ENCODE data around the gene AHRR. TPM values are rescaled to one million over a fixed set of nuclear protein-coding genes. Genes with fewer than 3 reads are reported as not detected.
"Not testable (repeated sequence)": the region's sequence is repeated elsewhere in the genome, so short reads cannot be mapped to it uniquely, and the experiment has no call there.

AHRR gene
- total RNA-seq, 2 donors from 2014 or later = 4.1 to 11.0 TPM

- H3K9me3 Mint-ChIP-seq; H3K4me3 Mint-ChIP-seq; H3K27me3 Mint-ChIP-seq; ATAC-seq; H3K27ac Mint-ChIP-seq; H3K36me3 Mint-ChIP-seq; DNase-seq (ENCODE audit: low spot score): not testable (repeated sequence)
- peaks cover 14 to 27% of the 10 kb centered on the region in 2 donors for H3K4me1 Mint-ChIP-seq (ENCODE audit: low read depth in 2 of 2)
Measured at GRCh38 chr5:297991-298736, 23.4 kb upstream of the AHRR start.

- H3K36me3 Mint-ChIP-seq = no peaks in the 10 kb centered on the region
- no peak overlapping the region for H3K27ac Mint-ChIP-seq
- no peak overlapping the region for H3K4me3 Mint-ChIP-seq
- H3K4me1 Mint-ChIP-seq (ENCODE audit: low read depth in 2 of 2) = peaks cover 14 to 30% of the 10 kb centered on the region in 2 donors
- no peaks in the 10 kb centered on the region for H3K9me3 Mint-ChIP-seq
- H3K27me3 Mint-ChIP-seq = no peaks in the 10 kb centered on the region
- ATAC-seq (no peak), DNase-seq (ENCODE audit: low spot score) (no peak)
Measured at GRCh38 chr5:298737-299125, 22.8 kb upstream of the AHRR start.

- H3K4me1 Mint-ChIP-seq (ENCODE audit: low read depth in 2 of 2) = peaks cover 14 to 30% of the 10 kb centered on the region in 2 donors
- not testable (repeated sequence) for H3K27ac Mint-ChIP-seq, H3K27me3 Mint-ChIP-seq, H3K36me3 Mint-ChIP-seq, H3K4me3 Mint-ChIP-seq, ATAC-seq, H3K9me3 Mint-ChIP-seq
- DNase-seq (ENCODE audit: low spot score) = peak; percentile 16
Measured at GRCh38 chr5:299921-300320, 21.6 kb upstream of the AHRR start.

- peak; percentile 35 for DNase-seq (ENCODE audit: low spot score)
- H3K4me3 Mint-ChIP-seq, ATAC-seq, H3K36me3 Mint-ChIP-seq, H3K9me3 Mint-ChIP-seq, H3K27ac Mint-ChIP-seq, H3K27me3 Mint-ChIP-seq: not testable (repeated sequence)
- peaks cover 14 to 30% of the 10 kb centered on the region in 2 donors for H3K4me1 Mint-ChIP-seq (ENCODE audit: low read depth in 2 of 2)
Measured at GRCh38 chr5:300691-301435, 20.7 kb upstream of the AHRR start.

GRCh38 chr5:302416-302815 is 19.1 kb upstream of the AHRR start:
- not testable (repeated sequence) for H3K27me3 Mint-ChIP-seq; H3K36me3 Mint-ChIP-seq; DNase-seq (ENCODE audit: low spot score); H3K9me3 Mint-ChIP-seq; ATAC-seq; H3K4me3 Mint-ChIP-seq
- H3K27ac Mint-ChIP-seq = peak overlapping the region in 1 of 2 donors; percentile 47
- peaks cover 8 to 18% of the 10 kb centered on the region in 2 donors for H3K4me1 Mint-ChIP-seq (ENCODE audit: low read depth in 2 of 2)

- DNase-seq (ENCODE audit: low spot score) (peak; percentile 12), ATAC-seq (no peak)
- Mint-ChIP-seq H3K36me3 (no peaks in the 10 kb centered on the region), H3K9me3 (no peaks in the 10 kb centered on the region), H3K27ac (no peak overlapping the region), H3K4me1 (ENCODE audit: low read depth in 2 of 2) (peaks cover 6 to 17% of the 10 kb centered on the region in 2 donors), H3K27me3 (no peaks in the 10 kb centered on the region), H3K4me3 (no peak overlapping the region)
Measured at GRCh38 chr5:302966-303365, 18.5 kb upstream of the AHRR start.

GRCh38 chr5:303741-304140 is 17.8 kb upstream of the AHRR start:
- not testable (repeated sequence) for ATAC-seq, H3K36me3 Mint-ChIP-seq

GRCh38 chr5:305050-305449 is 16.5 kb upstream of the AHRR start:
- ATAC-seq (no peak), DNase-seq (ENCODE audit: low spot score) (peak; percentile 39)
- peaks cover 6 to 17% of the 10 kb centered on the region in 2 donors for H3K4me1 Mint-ChIP-seq (ENCODE audit: low read depth in 2 of 2)
- no peaks in the 10 kb centered on the region for H3K27me3 Mint-ChIP-seq
- H3K36me3 Mint-ChIP-seq = no peaks in the 10 kb centered on the region
- H3K4me3 Mint-ChIP-seq = no peak overlapping the region
- no peak overlapping the region for H3K27ac Mint-ChIP-seq
- H3K9me3 Mint-ChIP-seq = no peaks in the 10 kb centered on the region

More at GRCh38 chr5:303741-304140, 17.8 kb upstream of the AHRR start:
- not testable (repeated sequence) for H3K27me3 Mint-ChIP-seq; H3K9me3 Mint-ChIP-seq; H3K4me3 Mint-ChIP-seq; DNase-seq (ENCODE audit: low spot score); H3K27ac Mint-ChIP-seq
- H3K4me1 Mint-ChIP-seq (ENCODE audit: low read depth in 2 of 2) = peaks cover 6 to 17% of the 10 kb centered on the region in 2 donors

GRCh38 chr5:305459-305858 is 16.1 kb upstream of the AHRR start:
- H3K36me3 Mint-ChIP-seq = no peaks in the 10 kb centered on the region
- H3K9me3 Mint-ChIP-seq = no peaks in the 10 kb centered on the region
- H3K27me3 Mint-ChIP-seq = no peaks in the 10 kb centered on the region
- H3K27ac Mint-ChIP-seq = no peak overlapping the region
- DNase-seq (ENCODE audit: low spot score) (peak; percentile 32), ATAC-seq (peak in 1 of 2 donors; percentile 15)
- H3K4me3 Mint-ChIP-seq = no peak overlapping the region
- peaks cover 6 to 17% of the 10 kb centered on the region in 2 donors for H3K4me1 Mint-ChIP-seq (ENCODE audit: low read depth in 2 of 2)

GRCh38 chr5:306011-306805 is 15.3 kb upstream of the AHRR start:
- no peak for DNase-seq (ENCODE audit: low spot score)
- H3K27ac Mint-ChIP-seq = no peak overlapping the region
- ATAC-seq = no peak
- H3K4me1 Mint-ChIP-seq (ENCODE audit: low read depth in 2 of 2) = peaks cover 4 to 15% of the 10 kb centered on the region in 2 donors
- H3K4me3 Mint-ChIP-seq = no peak overlapping the region
- H3K27me3 Mint-ChIP-seq = no peaks in the 10 kb centered on the region
- no peaks in the 10 kb centered on the region for H3K36me3 Mint-ChIP-seq
- no peaks in the 10 kb centered on the region for H3K9me3 Mint-ChIP-seq

GRCh38 chr5:307306-307705 is 14.2 kb upstream of the AHRR start:
- no peak for DNase-seq (ENCODE audit: low spot score)
- Mint-ChIP-seq H3K36me3 (no peaks in the 10 kb centered on the region), H3K27ac (no peak overlapping the region), H3K4me1 (ENCODE audit: low read depth in 2 of 2) (peaks cover 0 to 7% of the 10 kb centered on the region in 2 donors), H3K4me3 (no peak overlapping the region), H3K9me3 (no peaks in the 10 kb centered on the region), H3K27me3 (no peaks in the 10 kb centered on the region)
- no peak for ATAC-seq

- H3K36me3 Mint-ChIP-seq = no peaks in the 10 kb centered on the region
- H3K4me3 Mint-ChIP-seq = no peak overlapping the region
- ATAC-seq = no peak
- DNase-seq (ENCODE audit: low spot score) = no peak
- peaks cover 0 to 7% of the 10 kb centered on the region in 2 donors for H3K4me1 Mint-ChIP-seq (ENCODE audit: low read depth in 2 of 2)
- H3K27ac Mint-ChIP-seq = no peak overlapping the region
- H3K9me3 Mint-ChIP-seq = no peaks in the 10 kb centered on the region
- H3K27me3 Mint-ChIP-seq = no peaks in the 10 kb centered on the region
Measured at GRCh38 chr5:307794-308579, 13.5 kb upstream of the AHRR start.

GRCh38 chr5:308672-309271 is 12.7 kb upstream of the AHRR start:
- Mint-ChIP-seq H3K4me3 (no peak overlapping the region), H3K4me1 (ENCODE audit: low read depth in 2 of 2) (peaks cover 0 to 5% of the 10 kb centered on the region in 2 donors), H3K27me3 (no peaks in the 10 kb centered on the region), H3K36me3 (no peaks in the 10 kb centered on the region), H3K9me3 (no peaks in the 10 kb centered on the region), H3K27ac (no peak overlapping the region)
- no peak for DNase-seq (ENCODE audit: low spot score)
- no peak for ATAC-seq

All from natural killer cell treated with Interleukin-12 subunit alpha and Interleukin-12 subunit beta and Interleukin-15 and Interleukin-18, amount 100 ng/mL, for 72 hours (primary cell).